HCT116 (cell line): ENCODE data around the gene TM6SF1.

Source experiments
- ATF3 ChIP-seq: IDR thresholded peaks from 2 replicates; pipeline ENCODE4 v1.6.1; 2012
- CEBPB ChIP-seq: IDR thresholded peaks from 2 replicates; pipeline ENCODE4 v1.6.1; 2012; ENCODE audit warnings: low read depth
- CTCF ChIP-seq, 3 experiments: fragments of 200-600 bp in 1 of 3; sonication (generic) in 1 of 3; IDR thresholded peaks in 2 of 3; conservative IDR thresholded peaks in 1 of 3; 2 replicates each; pipeline ENCODE4 v1.5.1; 2012 to 2017; ENCODE audit warnings: low read depth in 2 of 3, low read length in 2 of 3, antibody characterized with exemption in 1 of 3, borderline replicate concordance in 1 of 3, control low read depth in 1 of 3, mild to moderate bottlenecking in 1 of 3, mixed read lengths in 1 of 3, mixed run types in 1 of 3, moderate library complexity in 1 of 3; ENCODE audit not compliant: insufficient read depth in 1 of 3
- ELF1 ChIP-seq: IDR thresholded peaks from 2 replicates; pipeline ENCODE4 v1.6.1; 2012; ENCODE audit warnings: low read depth, borderline replicate concordance
- EZH2 ChIP-seq: fragments of 200-600 bp; sonication (generic); IDR thresholded peaks from 2 replicates; pipeline ENCODE4 v1.6.1; 2017; ENCODE audit warnings: antibody characterized with exemption, mixed run types
- EZH2phosphoT487 ChIP-seq: fragments of 200-600 bp; IDR thresholded peaks from 2 replicates; pipeline ENCODE4 v1.6.1; 2018; ENCODE audit warnings: antibody characterized with exemption, borderline replicate concordance
- MAX ChIP-seq: IDR thresholded peaks from 2 replicates; pipeline ENCODE4 v1.6.1; 2012
- POLR2A ChIP-seq: IDR thresholded peaks from 2 replicates; pipeline ENCODE4 v1.7.0; 2011; ENCODE audit warnings: borderline replicate concordance; ENCODE audit not compliant: insufficient read depth, insufficient read length; ENCODE audit errors: extremely low read depth
- REST ChIP-seq: IDR thresholded peaks from 2 replicates; pipeline ENCODE4 v1.6.1; 2012; ENCODE audit warnings: low read depth
- YY1 ChIP-seq: IDR thresholded peaks from 2 replicates; pipeline ENCODE4 v1.6.1; 2011; ENCODE audit warnings: low read length, low read depth, moderate library complexity, mild to moderate bottlenecking; ENCODE audit not compliant: insufficient replicate concordance; ENCODE audit errors: extremely low read depth

- TF ChIP-seq CTCF (IDR thresholded peaks at IDR 0.05 in 2 of 3, conservative IDR thresholded peaks at IDR 0.05 in 1 of 3; ENCODE audit: borderline replicate concordance in 1 of 3, insufficient read depth in 1 of 3, low read depth in 2 of 3, low read length in 2 of 3), result no peak
- no peak for TF ChIP-seq EZH2phosphoT487
- TF ChIP-seq POLR2A, result no peak
- no peak for TF ChIP-seq MAX
- TF ChIP-seq REST, result no peak
- TF ChIP-seq ATF3, result no peak
- TF ChIP-seq CEBPB, result no peak
- no peak for TF ChIP-seq EZH2
- no peak for TF ChIP-seq YY1
- no peak for TF ChIP-seq ELF1
Observed at GRCh38 chr15:83132861-83133523, 25.5 kb downstream of the TM6SF1 start.
